ENCODE results near the gene NID1. TPM values are rescaled to one million over a fixed set of nuclear protein-coding genes. Genes with fewer than 3 reads are reported as not detected.
A peak's percentile ranks its signal among the peaks of the same experiment; 100 is the strongest.

The NID1 gene
- total RNA-seq, 4 donors from 2014 or later, result 27.8 to 91.8 (median 69.4) TPM

DNA sequence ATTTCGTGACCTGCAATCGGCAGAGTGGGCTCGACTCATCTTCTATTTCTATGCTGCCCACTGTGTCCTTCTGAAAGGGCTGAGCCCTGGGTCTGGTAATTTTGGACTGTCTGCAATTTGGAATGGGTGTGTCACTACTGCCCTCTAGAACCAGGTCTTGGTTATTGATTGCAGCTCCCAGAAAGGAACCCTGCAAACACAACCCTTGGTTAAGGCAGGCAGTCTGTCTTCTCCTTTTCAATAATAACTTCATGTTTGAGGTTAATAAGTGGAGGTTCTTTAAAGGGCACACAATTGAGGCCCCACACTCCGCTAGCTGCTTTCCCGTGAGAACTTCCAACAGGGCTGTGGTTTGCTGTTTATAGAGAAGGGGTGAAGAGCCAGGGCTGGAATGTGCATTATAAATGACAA is 118.3 kb downstream of the NID1 start:
- TF ChIP-seq CTCF (IDR thresholded peaks at IDR 0.05) (peak in 3 of 6 experiments; percentile 15 to 37 (median 24)), POLR2A (IDR thresholded peaks at IDR 0.05) (no peak)
- Histone ChIP-seq H3K27ac (no peak overlapping the region), H3K9me3 (no peaks in the 10 kb centered on the region), H3K4me3 (replicated peaks in 1 of 3) (no peak overlapping the region), H3K36me3 (no peaks in the 10 kb centered on the region), H3K4me1 (no peaks in the 10 kb centered on the region), H3K27me3 (no peaks in the 10 kb centered on the region)
- no peak for DNase-seq
- 75 to 84% methylated on average over 5 of the region's 5 CpGs for WGBS, 2 donors
- intact Hi-C loops (cut with DNase I), result no loop called here

DNA sequence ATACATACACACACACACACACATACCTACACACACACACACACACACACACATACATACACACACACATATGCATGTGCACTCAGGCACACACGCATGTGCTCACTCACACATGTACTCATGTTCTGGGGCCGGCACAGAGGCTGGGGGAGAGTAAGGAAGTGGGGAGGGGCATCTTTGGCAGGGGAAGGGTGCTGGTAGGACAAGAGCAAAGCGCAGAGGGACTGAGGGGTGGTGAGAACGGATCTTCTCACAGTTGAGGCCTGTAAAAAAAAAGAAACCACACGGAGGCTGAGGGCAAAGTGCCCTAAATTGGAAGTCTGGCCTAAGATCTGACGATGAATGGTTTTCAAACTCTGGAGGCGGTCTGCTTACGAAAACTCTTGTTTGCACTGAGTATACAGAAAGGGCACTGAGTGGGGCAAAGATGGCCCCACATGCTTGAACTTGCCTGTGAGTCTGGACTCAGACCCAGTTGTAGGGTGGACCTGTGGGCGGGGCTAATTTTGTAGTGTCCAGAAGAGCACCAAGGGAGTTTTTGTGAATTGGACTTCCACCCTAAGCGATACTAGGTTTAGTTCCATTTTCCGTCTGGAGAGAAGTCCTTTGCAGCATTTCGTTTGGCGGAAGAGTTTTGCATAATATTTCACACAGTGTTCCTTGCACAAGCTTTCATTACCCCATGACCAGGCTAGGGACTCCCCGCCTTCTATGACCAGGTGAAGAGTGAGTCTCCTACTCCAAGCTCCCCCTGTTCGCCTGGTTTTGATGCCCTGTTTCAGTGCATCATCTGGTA is 118.9 kb downstream of the NID1 start:
- intact Hi-C loops (cut with DNase I), result no loop called here
- H3K9me3 ChIP-seq, result no peaks in the 10 kb centered on the region
- no peaks in the 10 kb centered on the region for H3K4me1 ChIP-seq
- no peaks in the 10 kb centered on the region for H3K36me3 ChIP-seq
- H3K27ac ChIP-seq, result no peak overlapping the region
- 88 to 91% methylated on average over 15 of the region's 15 CpGs for WGBS, 2 donors
- no peak overlapping the region for H3K4me3 ChIP-seq (replicated peaks in 1 of 3)
- no peak for DNase-seq
- no peaks in the 10 kb centered on the region for H3K27me3 ChIP-seq
- TF ChIP-seq CTCF (IDR thresholded peaks at IDR 0.05) (no peak), POLR2A (IDR thresholded peaks at IDR 0.05) (no peak)

GRCh38 chr1:235943581-235944114 is 121.2 kb downstream of the NID1 start:
- Histone ChIP-seq H3K4me3 (replicated peaks in 1 of 3) (no peak overlapping the region), H3K9me3 (no peaks in the 10 kb centered on the region), H3K36me3 (no peaks in the 10 kb centered on the region), H3K27ac (no peak overlapping the region), H3K27me3 (no peaks in the 10 kb centered on the region), H3K4me1 (peaks cover 0 to 5% of the 10 kb centered on the region in 2 donors)
- DNase-seq, result no peak
- intact Hi-C loops (cut with DNase I), result no loop called here
- TF ChIP-seq CTCF (IDR thresholded peaks at IDR 0.05) (no peak), POLR2A (IDR thresholded peaks at IDR 0.05) (no peak)
- 66 to 70% methylated on average over 9 of the region's 9 CpGs for WGBS, 2 donors

GRCh38 chr1:235942979-235943575 is 121.8 kb downstream of the NID1 start:
- H3K4me1 ChIP-seq, result peaks cover 0 to 9% of the 10 kb centered on the region in 2 donors
- 90 to 94% methylated on average over 6 of the region's 6 CpGs for WGBS, 2 donors
- no peaks in the 10 kb centered on the region for H3K27me3 ChIP-seq
- no peaks in the 10 kb centered on the region for H3K9me3 ChIP-seq
- TF ChIP-seq CTCF (IDR thresholded peaks at IDR 0.05) (no peak), POLR2A (IDR thresholded peaks at IDR 0.05) (no peak)
- no peaks in the 10 kb centered on the region for H3K36me3 ChIP-seq
- intact Hi-C loops (cut with DNase I), result no loop called here
- no peak overlapping the region for H3K4me3 ChIP-seq (replicated peaks in 1 of 3)
- H3K27ac ChIP-seq, result no peak overlapping the region
- DNase-seq, result no peak

GRCh38 chr1:235942625-235942934 is 122.3 kb downstream of the NID1 start:
- Histone ChIP-seq H3K27me3 (no peaks in the 10 kb centered on the region), H3K4me1 (peaks cover 0 to 12% of the 10 kb centered on the region in 2 donors), H3K36me3 (no peaks in the 10 kb centered on the region), H3K4me3 (replicated peaks in 1 of 3) (no peak overlapping the region), H3K9me3 (no peaks in the 10 kb centered on the region), H3K27ac (no peak overlapping the region)
- TF ChIP-seq POLR2A (IDR thresholded peaks at IDR 0.05) (no peak), CTCF (IDR thresholded peaks at IDR 0.05) (no peak)
- intact Hi-C loops (cut with DNase I), result no loop called here
- DNase-seq, result no peak
- 79 to 80% methylated on average over 6 of the region's 6 CpGs for WGBS, 2 donors

Measured in thyroid gland (tissue), 4 donors.